Body of pancreas (tissue), 4 donors: ENCODE data around the gene CIRBP. TPM values are rescaled to one million over a fixed set of nuclear protein-coding genes. Genes with fewer than 3 reads are reported as not detected.

ENCODE experiments used
- ATAC-seq: fragments of 150-250 bp; one replicate; pipeline ENCODE4 v1.9.1; 2016
- DNase-seq, 4 donors: peaks; one replicate each; pipeline ENCODE4 v3.0.0-alpha.2; 2019
- H3K27ac ChIP-seq, 4 donors: fragments of 200-600 bp; sonication (generic); 1 replicate in 3 of 4; 2 replicates in 1 of 4; pipeline versions ENCODE4 v1.5.1 to v1.6.1; 2016 to 2019; ENCODE audit warnings: mild to moderate bottlenecking in 1 of 4, mixed read lengths in 1 of 4, moderate library complexity in 1 of 4
- H3K27me3 ChIP-seq, 2 donors: fragments of 200-600 bp; sonication (generic); one replicate each; pipeline ENCODE4 v1.6.0; 2016; ENCODE audit warnings: mild to moderate bottlenecking in 1 of 2
- H3K36me3 ChIP-seq, 2 donors: fragments of 200-600 bp; sonication (generic); replicated peaks in 1 of 2; 2 replicates each; pipeline ENCODE4 v1.5.1; 2016; ENCODE audit warnings: low read depth in 2 of 2; ENCODE audit not compliant: insufficient read depth in 1 of 2
- H3K4me1 ChIP-seq: fragments of 200-600 bp; sonication (generic); one replicate; pipeline ENCODE4 v1.6.0; 2016
- H3K4me3 ChIP-seq, 2 donors: fragments of 200-600 bp; sonication (generic); 1 replicate in 1 of 2; 2 replicates in 1 of 2; pipeline ENCODE4 v1.5.1; 2016 to 2019
- H3K9me3 ChIP-seq, 3 donors: fragments of 200-600 bp; sonication (generic); 1 replicate in 2 of 3; 2 replicates in 1 of 3; pipeline ENCODE4 v1.5.1; 2016
- CTCF ChIP-seq, 7 experiments: fragments of 450-650 bp in 4 of 7; fragments of 200-600 bp in 3 of 7; sonication (generic) in 3 of 7; IDR thresholded peaks; one replicate each; pipeline ENCODE4 v1.5.1; 2016 to 2019; ENCODE audit warnings: antibody characterized with exemption in 7 of 7
- POLR2A ChIP-seq, 3 donors: fragments of 450-650 bp; IDR thresholded peaks; one replicate each; pipeline ENCODE4 v1.6.1; 2016; ENCODE audit warnings: antibody characterized with exemption in 3 of 3, mild to moderate bottlenecking in 2 of 3
- WGBS, 2 donors: methylation state at CpG; one replicate each; pipeline ENCODE4 v1.1.5; 2017; 5-methylcytosine and 5-hydroxymethylcytosine counted together
- intact Hi-C: fragments of 100-400 bp; cut with DNase I; formaldehyde crosslinking; loops from one replicate; pipeline ENCODE4 v1.15.1; 2023
- total RNA-seq, 2 donors: library from RNA; depleted of rRNA; stranded (reverse); fragments of >200 nt; gene quantifications; one replicate each; pipeline ENCODE4 v1.1.0, GENCODE V29; 2016

CIRBP gene
- total RNA-seq, 2 donors from 2014 or later: 582 to 630 TPM

DNA sequence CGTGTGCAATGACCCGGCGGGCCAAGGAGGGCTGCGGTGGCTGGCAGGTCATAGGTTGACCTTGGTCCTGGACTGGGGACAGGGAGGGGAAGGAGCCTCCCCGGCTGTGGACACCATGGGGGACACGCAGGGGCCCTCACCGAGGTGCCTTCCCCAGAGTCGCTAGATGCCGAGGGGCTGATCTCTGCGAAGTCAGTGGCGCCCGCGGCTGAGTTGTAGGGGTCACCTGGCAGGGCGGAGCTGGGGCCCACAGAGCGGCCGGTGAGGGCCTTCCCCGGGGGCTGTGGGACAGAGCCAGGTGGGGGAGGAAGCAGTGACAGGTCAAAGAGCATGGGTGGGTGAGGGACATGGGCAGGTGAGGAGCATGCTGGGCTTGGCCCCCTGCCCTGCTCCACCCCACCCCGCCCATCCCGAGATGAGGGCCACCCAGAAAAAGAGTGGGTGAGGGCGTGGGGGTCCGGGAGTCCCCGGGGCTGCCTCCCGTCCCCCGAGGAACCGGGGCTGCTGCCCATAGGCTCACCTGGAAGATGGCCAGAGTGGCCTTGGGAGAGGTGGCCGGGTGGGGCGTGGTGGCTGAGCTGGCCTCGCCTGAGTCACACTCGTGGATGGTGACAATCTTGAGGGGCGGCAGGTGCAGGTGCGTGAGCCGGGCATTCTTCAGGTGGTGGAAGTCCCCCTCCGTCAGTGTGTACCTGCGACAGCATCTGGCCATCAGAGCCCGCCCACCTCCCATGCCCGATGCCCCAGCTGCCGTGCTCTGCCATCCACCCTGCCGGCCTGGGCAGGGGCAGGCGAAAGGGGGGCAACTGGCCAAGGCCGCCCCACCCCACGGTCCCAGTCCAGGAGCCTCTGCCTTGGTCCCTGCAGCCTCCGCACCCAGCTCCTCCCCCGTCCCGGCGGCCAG is 34.8 kb upstream of the CIRBP start:
- H3K9me3 ChIP-seq: no peaks in the 10 kb centered on the region
- ATAC-seq (no peak), DNase-seq (no peak)
- H3K36me3 ChIP-seq: no peaks in the 10 kb centered on the region
- no peak overlapping the region for H3K27ac ChIP-seq
- peaks cover 40% of the 10 kb centered on the region for H3K4me1 ChIP-seq
- H3K4me3 ChIP-seq: no peak overlapping the region
- TF ChIP-seq POLR2A (IDR thresholded peaks at IDR 0.05) (no peak), CTCF (IDR thresholded peaks at IDR 0.05) (no peak)
- no peaks in the 10 kb centered on the region for H3K27me3 ChIP-seq
- 77 to 81% methylated on average over 14 to 43 of the region's 45 CpGs for WGBS, 2 donors
- intact Hi-C loops: no loop called here

DNA sequence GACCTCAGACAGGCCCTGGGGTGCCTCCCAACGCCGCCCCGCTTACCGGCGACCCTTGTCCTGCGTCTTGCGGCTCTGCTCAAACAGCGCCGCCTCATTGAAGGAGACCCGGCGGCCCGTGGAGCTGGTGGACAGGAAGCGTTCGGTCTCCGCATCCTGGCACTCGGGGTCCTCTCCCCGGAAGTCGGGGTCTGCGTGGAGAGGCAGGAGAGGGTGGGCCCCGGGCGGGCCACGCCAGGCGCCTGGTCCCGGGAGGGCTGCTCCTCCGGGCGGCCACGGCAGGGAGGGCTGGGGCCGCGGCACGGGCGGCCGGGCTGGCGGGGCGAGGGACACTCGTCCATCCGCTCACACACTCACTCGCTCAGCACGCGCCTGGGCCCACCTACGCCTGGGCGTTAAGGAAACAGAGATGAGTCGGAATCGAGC is 34.2 kb upstream of the CIRBP start:
- Histone ChIP-seq H3K27ac (no peak overlapping the region), H3K4me3 (no peak overlapping the region), H3K27me3 (no peaks in the 10 kb centered on the region), H3K4me1 (peaks cover 43% of the 10 kb centered on the region), H3K9me3 (no peaks in the 10 kb centered on the region), H3K36me3 (no peaks in the 10 kb centered on the region)
- 84 to 88% methylated on average over 17 to 37 of the region's 43 CpGs for WGBS, 2 donors
- DNase-seq: no peak
- no peak for ATAC-seq
- TF ChIP-seq CTCF (IDR thresholded peaks at IDR 0.05) (no peak), POLR2A (IDR thresholded peaks at IDR 0.05) (no peak)
- intact Hi-C loops: no loop called here

- Histone ChIP-seq H3K27ac (no peak overlapping the region), H3K4me3 (no peak overlapping the region), H3K9me3 (no peaks in the 10 kb centered on the region), H3K36me3 (no peaks in the 10 kb centered on the region), H3K4me1 (peaks cover 52% of the 10 kb centered on the region), H3K27me3 (no peaks in the 10 kb centered on the region)
- 73 to 85% methylated on average over 4 to 28 of the region's 39 CpGs for WGBS, 2 donors
- intact Hi-C loops: no loop called here
- TF ChIP-seq CTCF (IDR thresholded peaks at IDR 0.05) (no peak), POLR2A (IDR thresholded peaks at IDR 0.05) (no peak)
- no peak for ATAC-seq
- DNase-seq: no peak
Measured at GRCh38 chr19:1235625-1236538, 33.2 kb upstream of the CIRBP start.

DNA sequence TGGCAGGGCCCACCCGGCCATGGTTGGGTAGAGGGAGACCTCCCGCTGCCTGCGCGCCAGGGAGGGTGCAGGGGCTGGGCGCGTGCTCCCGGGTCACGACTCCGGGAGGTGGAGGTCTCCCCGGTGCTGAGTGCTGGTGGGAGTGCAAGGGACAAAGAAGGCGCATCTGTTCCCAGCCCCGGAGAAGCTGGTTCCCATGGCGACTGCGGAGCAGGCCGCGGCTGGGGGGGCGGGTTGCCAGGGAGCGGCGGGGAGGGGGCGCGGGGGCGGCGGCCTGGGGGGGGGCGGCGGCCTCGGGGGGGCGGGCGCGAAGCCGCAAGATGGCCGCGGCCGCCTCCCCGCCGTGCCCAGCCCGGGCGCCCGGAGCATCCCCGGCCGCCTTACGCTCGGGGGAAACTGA is 32.6 kb upstream of the CIRBP start:
- no peak for DNase-seq
- no peaks in the 10 kb centered on the region for H3K9me3 ChIP-seq
- no peaks in the 10 kb centered on the region for H3K27me3 ChIP-seq
- no peak overlapping the region for H3K4me3 ChIP-seq
- intact Hi-C loops: no loop called here
- TF ChIP-seq POLR2A (IDR thresholded peaks at IDR 0.05): no peak
- no peak for TF ChIP-seq CTCF (IDR thresholded peaks at IDR 0.05)
- WGBS, 2 donors: 18% methylated on average over 40 of the region's 42 CpGs; no CpG with 5 or more reads in 1 of the 2 donors
- no peak overlapping the region for H3K27ac ChIP-seq
- ATAC-seq: no peak
- H3K4me1 ChIP-seq: peaks cover 58% of the 10 kb centered on the region
- H3K36me3 ChIP-seq: no peaks in the 10 kb centered on the region
